Caco-2 (cell line): ENCODE data around the gene MAPK12. TPM values are rescaled to one million over a fixed set of nuclear protein-coding genes. Genes with fewer than 3 reads are reported as not detected.
A peak's percentile ranks its signal among the peaks of the same experiment; 100 is the strongest.

Experiments
- BruUV-seq: library from RNA; stranded (reverse); fragments of 400-500 nt; replicated peaks from 2 replicates; lab custom pipeline; 2021; lab: Mats Ljungman, UMichigan
- CTCF ChIA-PET: fragments of 300-600 bp; sonication (Branson Sonifier 250); formaldehyde crosslinking; loops from one replicate; lab custom pipeline; 2022; ENCODE audit warnings: antibody characterized with exemption; lab: Charles Lee
- POLR2A ChIA-PET: fragments of 300-600 bp; sonication (Branson Sonifier 250); formaldehyde crosslinking; loops from one replicate; lab custom pipeline; 2022; ENCODE audit warnings: antibody characterized with exemption; lab: Charles Lee
- DNase-seq, 2 experiments: peaks; one replicate each; pipeline versions ENCODE4 v3.0.0 to v3.0.0-alpha.2; 2020 to 2022
- H3K27me3 ChIP-seq: replicated peaks from 2 replicates; pipeline ENCODE4 v1.6.0; 2011; ENCODE audit warnings: low read length; ENCODE audit not compliant: control insufficient read depth, insufficient read depth
- H3K36me3 ChIP-seq: 2 replicates; pipeline ENCODE4 v1.5.1; 2011; ENCODE audit warnings: low read length; ENCODE audit not compliant: control insufficient read depth, insufficient read depth
- H3K4me1 ChIP-seq: fragments of 250-450 bp; sonication (Bioruptor Pico); 2 replicates; pipeline ENCODE4 v1.5.1; 2020; ENCODE audit warnings: mild to moderate bottlenecking
- H3K4me3 ChIP-seq: 2 replicates; pipeline ENCODE4 v1.5.1; 2011; ENCODE audit warnings: low read depth, mild to moderate bottlenecking, control low read depth, low read length
- H3K9me3 ChIP-seq: fragments of 250-450 bp; sonication (Bioruptor Pico); 2 replicates; pipeline ENCODE4 v1.5.1; 2020; ENCODE audit warnings: mild to moderate bottlenecking, moderate library complexity
- H3K27ac Mint-ChIP-seq: one replicate; pipeline ENCODE4 v1.8.0; 2022; ENCODE audit warnings: mixed read lengths; ENCODE audit not compliant: unreplicated experiment
- H3K27me3 Mint-ChIP-seq: one replicate; pipeline ENCODE4 v1.8.0; 2022; ENCODE audit warnings: mixed read lengths; ENCODE audit not compliant: insufficient read depth, unreplicated experiment
- H3K36me3 Mint-ChIP-seq: one replicate; pipeline ENCODE4 v1.8.0; 2022; ENCODE audit warnings: mild to moderate bottlenecking, mixed read lengths; ENCODE audit not compliant: insufficient read depth, unreplicated experiment
- H3K4me1 Mint-ChIP-seq: one replicate; pipeline ENCODE4 v1.8.0; 2022; ENCODE audit warnings: low read depth, mixed read lengths; ENCODE audit not compliant: unreplicated experiment
- H3K4me3 Mint-ChIP-seq: one replicate; pipeline ENCODE4 v1.8.0; 2022; ENCODE audit warnings: mild to moderate bottlenecking, moderate library complexity, mixed read lengths; ENCODE audit not compliant: unreplicated experiment
- H3K9me3 Mint-ChIP-seq: one replicate; pipeline ENCODE4 v1.8.0; 2022; ENCODE audit warnings: mixed read lengths; ENCODE audit not compliant: unreplicated experiment
- CTCF ChIP-seq, 2 experiments: fragments of 200-600 bp in 1 of 2; IDR thresholded peaks; 1 replicate in 1 of 2; 2 replicates in 1 of 2; pipeline versions ENCODE4 v1.5.1 to v1.8.0; 2011 to 2022; ENCODE audit warnings: antibody characterized with exemption in 1 of 2, control low read depth in 1 of 2, inconsistent platforms in 1 of 2, low read depth in 1 of 2, low read length in 1 of 2, mild to moderate bottlenecking in 1 of 2, moderate library complexity in 1 of 2; ENCODE audit not compliant: insufficient read depth in 1 of 2, severe bottlenecking in 1 of 2, unreplicated experiment in 1 of 2
- intact Hi-C: fragments of 100-400 bp; cut with micrococcal nuclease; formaldehyde crosslinking; loops from one replicate; pipeline ENCODE4 v1.10.0; 2022; ENCODE audit not compliant: unreplicated experiment
- total RNA-seq: library from RNA; stranded (reverse); gene quantifications from 2 replicates; pipeline ENCODE4 v1.2.3, GENCODE V29; 2022

MAPK12 gene
- total RNA-seq, 1 experiment from 2014 or later = 37.4 TPM

- Histone ChIP-seq H3K27me3 (no peaks in the 10 kb centered on the region), H3K36me3 (no peaks in the 10 kb centered on the region; the same call in 1 of the 2 replicates), H3K4me3 (no peak overlapping the region), H3K9me3 (no peaks in the 10 kb centered on the region), H3K4me1 (no peaks in the 10 kb centered on the region)
- peak; percentile 82 to 86 for TF ChIP-seq CTCF (IDR thresholded peaks at IDR 0.05; ENCODE audit: insufficient read depth in 1 of 2, low read depth in 1 of 2, low read length in 1 of 2, severe bottlenecking in 1 of 2, unreplicated experiment in 1 of 2)
- Mint-ChIP-seq H3K9me3 (no peaks in the 10 kb centered on the region), H3K27me3 (no peaks in the 10 kb centered on the region), H3K27ac (peak overlapping the region; percentile 55), H3K4me3 (no peak overlapping the region), H3K4me1 (peaks cover 10% of the 10 kb centered on the region), H3K36me3 (peaks cover 62% of the 10 kb centered on the region)
- DNase-seq = peak in 1 of 2 experiments; percentile 67
- intact Hi-C loops = loop anchor here (1.0 kb wide), 1 partner anchor 61 kb away; no protein-coding TSS in a partner anchor
- ChIA-PET POLR2A (no interaction called here), CTCF (no interaction called here)
- BruUV-seq = no TSS peak
Observed at GRCh38 chr22:50209893-50210292, 51.6 kb downstream of the MAPK12 start.

DNA sequence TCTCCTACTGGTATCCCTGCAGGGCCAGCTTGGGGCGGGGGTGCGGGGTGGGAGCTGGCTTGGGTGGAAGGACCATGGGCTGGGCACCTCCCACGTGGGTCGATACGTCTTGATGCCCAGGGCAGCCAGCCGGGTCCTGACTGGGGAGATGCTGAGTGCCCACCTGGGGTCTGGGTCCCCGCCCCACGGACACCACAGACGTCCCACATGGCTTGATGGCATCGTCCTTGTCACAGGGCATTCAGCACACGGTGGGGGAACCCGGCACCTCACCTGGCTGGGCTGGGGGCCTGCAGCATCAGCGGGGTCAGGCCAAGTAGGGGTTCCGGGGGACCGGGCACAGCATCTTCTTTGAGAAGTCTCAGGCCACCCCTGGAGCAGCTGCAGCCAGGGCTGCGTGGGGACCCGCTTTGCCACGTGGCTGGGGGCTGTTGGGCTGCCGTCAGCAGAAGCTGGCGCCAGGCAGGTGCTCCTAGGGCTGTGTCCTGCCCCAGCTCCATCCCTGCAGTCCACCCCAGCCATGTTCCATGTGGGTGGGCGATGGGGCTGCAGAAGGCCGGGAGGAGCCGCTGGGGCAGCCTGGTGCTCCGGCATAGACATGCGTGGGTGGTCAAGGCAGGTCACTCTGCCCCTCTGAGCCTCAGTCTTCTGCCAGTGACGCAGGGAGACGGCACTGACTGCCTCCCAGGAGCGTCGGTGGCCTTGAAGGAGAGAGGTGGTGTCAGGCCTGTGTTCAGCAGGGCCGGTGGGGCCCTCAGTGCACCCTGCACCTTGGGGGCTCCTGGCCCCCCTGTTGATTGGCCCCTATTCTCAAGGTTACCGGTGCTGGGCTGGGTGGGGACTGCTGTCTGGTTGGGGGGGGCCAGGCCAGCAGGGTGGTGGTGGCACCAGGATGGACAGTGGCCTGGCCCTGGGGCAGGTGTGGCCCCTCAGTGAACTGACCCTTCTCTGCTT, 52.3 kb downstream of the MAPK12 start:
- intact Hi-C loops = no loop called here
- BruUV-seq = no TSS peak
- H3K36me3 Mint-ChIP-seq = peaks cover 62% of the 10 kb centered on the region

More for the DNA sequence above, 52.3 kb downstream of the MAPK12 start:
- ChIA-PET POLR2A (no interaction called here), CTCF (interaction anchor here (0.7 kb wide), 1 partner anchor 132 kb away, joined by 4 read pairs; no protein-coding TSS in a partner anchor)
- no peak for DNase-seq
- peaks cover 13% of the 10 kb centered on the region for H3K4me1 Mint-ChIP-seq
- H3K27ac Mint-ChIP-seq = peak overlapping the region; percentile 55
- Histone ChIP-seq H3K4me3 (no peak overlapping the region), H3K36me3 (no peaks in the 10 kb centered on the region; the same call in 1 of the 2 replicates), H3K27me3 (no peaks in the 10 kb centered on the region), H3K9me3 (no peaks in the 10 kb centered on the region), H3K4me1 (no peaks in the 10 kb centered on the region)
- H3K4me3 Mint-ChIP-seq = no peak overlapping the region
- H3K9me3 Mint-ChIP-seq = no peaks in the 10 kb centered on the region
- H3K27me3 Mint-ChIP-seq = no peaks in the 10 kb centered on the region
- no peak for TF ChIP-seq CTCF (IDR thresholded peaks at IDR 0.05; ENCODE audit: insufficient read depth in 1 of 2, low read depth in 1 of 2, low read length in 1 of 2, severe bottlenecking in 1 of 2, unreplicated experiment in 1 of 2)
